Natural killer cell (primary cell): ENCODE results near the gene ERO1A. TPM values are rescaled to one million over a fixed set of nuclear protein-coding genes. Genes with fewer than 3 reads are reported as not detected.

Source experiments
- ATAC-seq, 3 donors: fragments of 150-1000 bp in 2 of 3; fragments of 200-7000 bp in 1 of 3; cut with Tn5 transposase; 1 replicate in 1 of 3; 2 replicates in 2 of 3; pipeline ENCODE4 v1.10.0; 2021; ENCODE audit warnings: mild to moderate bottlenecking in 2 of 3, moderate library complexity in 2 of 3
- DNase-seq, 2 donors: peaks; one replicate each; pipeline versions ENCODE4 v3.0.0 to v3.0.0-alpha.2; 2013 to 2021; ENCODE audit warnings: mixed read lengths in 1 of 2
- H3K27ac ChIP-seq: one replicate; pipeline ENCODE4 v1.5.1; 2013; ENCODE audit warnings: mild to moderate bottlenecking, low read length
- H3K27me3 ChIP-seq: one replicate; pipeline ENCODE4 v1.6.1; 2013; ENCODE audit warnings: low read length; ENCODE audit not compliant: control insufficient read depth, insufficient read depth
- H3K36me3 ChIP-seq: one replicate; pipeline ENCODE4 v1.6.1; 2013; ENCODE audit warnings: low read length; ENCODE audit not compliant: control insufficient read depth, insufficient read depth
- H3K4me1 ChIP-seq: one replicate; pipeline ENCODE4 v1.6.1; 2013; ENCODE audit warnings: low read length; ENCODE audit not compliant: control insufficient read depth, insufficient read depth
- H3K4me3 ChIP-seq: one replicate; pipeline ENCODE4 v1.5.1; 2013; ENCODE audit warnings: low read length
- H3K9me3 ChIP-seq: one replicate; pipeline ENCODE4 v1.6.1; 2013; ENCODE audit warnings: low read length; ENCODE audit not compliant: control insufficient read depth, insufficient read depth
- H3K27ac Mint-ChIP-seq, 2 donors: one replicate each; pipeline ENCODE4 v1.8.0; 2022; ENCODE audit warnings: mild to moderate bottlenecking in 2 of 2, mixed read lengths in 2 of 2, moderate library complexity in 1 of 2
- H3K27me3 Mint-ChIP-seq, 2 donors: one replicate each; pipeline ENCODE4 v1.8.0; 2022; ENCODE audit warnings: low read depth in 2 of 2, mixed read lengths in 2 of 2
- H3K36me3 Mint-ChIP-seq: one replicate; pipeline ENCODE4 v1.8.0; 2022; ENCODE audit warnings: mixed read lengths
- H3K4me1 Mint-ChIP-seq, 2 donors: one replicate each; pipeline ENCODE4 v1.8.0; 2022; ENCODE audit warnings: mixed read lengths in 2 of 2
- H3K4me3 Mint-ChIP-seq: one replicate; pipeline ENCODE4 v1.8.0; 2022; ENCODE audit warnings: mild to moderate bottlenecking, moderate library complexity, mixed read lengths
- H3K9me3 Mint-ChIP-seq, 2 donors: one replicate each; pipeline ENCODE4 v1.8.0; 2022; ENCODE audit warnings: mixed read lengths in 2 of 2
- WGBS: methylation state at CpG from one replicate; pipeline ENCODE4 v1.1.7; 2013; ENCODE audit warnings: missing lambda C conversion rate; ENCODE audit not compliant: insufficient coverage; 5-methylcytosine and 5-hydroxymethylcytosine counted together
- intact Hi-C: fragments of 100-400 bp; cut with micrococcal nuclease; formaldehyde crosslinking; loops from one replicate; pipeline ENCODE4 v1.14.2; 2022
- total RNA-seq, 4 donors: library from RNA; stranded (reverse); fragments of 120-200 nt in 1 of 4; gene quantifications; one replicate each; pipeline versions ENCODE4 v1.2.3 to v1.2.4, GENCODE V29; 2013 to 2022
- TF ChIP-seq, protein P1 (sequence below): fragments of 200-600 bp; IDR thresholded peaks from one replicate; pipeline ENCODE4 v1.8.0; 2022; ENCODE audit warnings: antibody characterized with exemption

The ERO1A gene
- total RNA-seq, 3 donors from 2014 or later (not counting 1 experiment from before 2014, with no cell fraction given), result 35.4 to 47.7 (median 42.5) TPM

DNA sequence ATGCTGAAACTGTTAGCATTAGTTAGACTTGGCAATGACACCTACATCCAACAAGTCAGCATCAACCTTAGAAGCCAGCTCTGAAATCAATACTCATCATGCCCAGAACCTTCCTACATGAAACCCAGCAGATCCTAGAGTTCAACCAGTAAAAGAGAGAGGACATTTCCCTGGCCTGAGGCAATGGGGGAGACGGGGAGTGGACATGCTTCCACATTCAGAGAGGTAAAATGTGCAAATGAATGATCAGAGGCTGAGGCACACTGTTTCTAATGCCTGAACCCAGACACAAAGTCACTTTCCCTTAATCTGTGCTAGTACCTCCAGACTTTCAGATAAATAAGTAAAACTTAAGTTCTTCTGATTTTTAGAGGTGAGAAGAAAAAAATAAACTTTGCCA lies 34.5 kb downstream of the ERO1A start:
- Mint-ChIP-seq H3K4me3 (no peak overlapping the region), H3K9me3 (no peaks in the 10 kb centered on the region), H3K27ac (no peak overlapping the region), H3K36me3 (no peaks in the 10 kb centered on the region), H3K4me1 (no peaks in the 10 kb centered on the region), H3K27me3 (no peaks in the 10 kb centered on the region)
- Histone ChIP-seq H3K27me3 (no peaks in the 10 kb centered on the region), H3K36me3 (peaks cover 28% of the 10 kb centered on the region), H3K4me1 (no peaks in the 10 kb centered on the region), H3K4me3 (no peak overlapping the region), H3K9me3 (no peaks in the 10 kb centered on the region), H3K27ac (no peak overlapping the region)
- ATAC-seq (no peak), DNase-seq (no peak)
- TF ChIP-seq, protein P1, sequence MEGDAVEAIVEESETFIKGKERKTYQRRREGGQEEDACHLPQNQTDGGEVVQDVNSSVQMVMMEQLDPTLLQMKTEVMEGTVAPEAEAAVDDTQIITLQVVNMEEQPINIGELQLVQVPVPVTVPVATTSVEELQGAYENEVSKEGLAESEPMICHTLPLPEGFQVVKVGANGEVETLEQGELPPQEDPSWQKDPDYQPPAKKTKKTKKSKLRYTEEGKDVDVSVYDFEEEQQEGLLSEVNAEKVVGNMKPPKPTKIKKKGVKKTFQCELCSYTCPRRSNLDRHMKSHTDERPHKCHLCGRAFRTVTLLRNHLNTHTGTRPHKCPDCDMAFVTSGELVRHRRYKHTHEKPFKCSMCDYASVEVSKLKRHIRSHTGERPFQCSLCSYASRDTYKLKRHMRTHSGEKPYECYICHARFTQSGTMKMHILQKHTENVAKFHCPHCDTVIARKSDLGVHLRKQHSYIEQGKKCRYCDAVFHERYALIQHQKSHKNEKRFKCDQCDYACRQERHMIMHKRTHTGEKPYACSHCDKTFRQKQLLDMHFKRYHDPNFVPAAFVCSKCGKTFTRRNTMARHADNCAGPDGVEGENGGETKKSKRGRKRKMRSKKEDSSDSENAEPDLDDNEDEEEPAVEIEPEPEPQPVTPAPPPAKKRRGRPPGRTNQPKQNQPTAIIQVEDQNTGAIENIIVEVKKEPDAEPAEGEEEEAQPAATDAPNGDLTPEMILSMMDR, result no peak
- intact Hi-C loops, result no loop called here
- WGBS, result 100% methylated on average over 1 of the region's 1 CpG

DNA sequence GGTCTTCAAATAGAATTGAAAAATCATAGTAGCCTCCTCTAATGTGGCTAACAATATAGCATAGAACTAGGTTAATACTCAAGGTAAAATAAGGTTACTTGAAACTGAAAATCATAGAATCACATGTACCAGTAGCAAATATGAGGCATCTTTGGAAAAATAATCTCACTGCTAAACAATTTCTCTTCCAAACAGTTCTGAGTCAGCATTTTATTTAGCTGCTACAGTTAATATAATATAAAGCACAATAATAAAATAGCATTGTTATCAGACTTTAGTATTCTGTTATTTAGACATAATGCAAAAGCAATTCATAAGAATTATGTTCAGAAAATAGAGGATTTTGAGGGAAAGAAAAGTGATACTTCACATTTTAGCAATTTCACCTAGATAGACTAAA lies 35.0 kb downstream of the ERO1A start:
- H3K27me3 Mint-ChIP-seq, result no peaks in the 10 kb centered on the region
- ATAC-seq (no peak), DNase-seq (no peak)
- intact Hi-C loops, result no loop called here
- no peaks in the 10 kb centered on the region for H3K4me1 Mint-ChIP-seq
- no peaks in the 10 kb centered on the region for H3K36me3 Mint-ChIP-seq
- H3K27me3 ChIP-seq, result no peaks in the 10 kb centered on the region
- H3K9me3 ChIP-seq, result no peaks in the 10 kb centered on the region
- H3K4me3 ChIP-seq, result no peak overlapping the region
- H3K36me3 ChIP-seq, result peaks cover 24% of the 10 kb centered on the region
- no peak overlapping the region for H3K27ac ChIP-seq
- no peaks in the 10 kb centered on the region for H3K9me3 Mint-ChIP-seq
- TF ChIP-seq, protein P1, result no peak
- no peaks in the 10 kb centered on the region for H3K4me1 ChIP-seq
- no peak overlapping the region for H3K4me3 Mint-ChIP-seq
- H3K27ac Mint-ChIP-seq, result no peak overlapping the region

DNA sequence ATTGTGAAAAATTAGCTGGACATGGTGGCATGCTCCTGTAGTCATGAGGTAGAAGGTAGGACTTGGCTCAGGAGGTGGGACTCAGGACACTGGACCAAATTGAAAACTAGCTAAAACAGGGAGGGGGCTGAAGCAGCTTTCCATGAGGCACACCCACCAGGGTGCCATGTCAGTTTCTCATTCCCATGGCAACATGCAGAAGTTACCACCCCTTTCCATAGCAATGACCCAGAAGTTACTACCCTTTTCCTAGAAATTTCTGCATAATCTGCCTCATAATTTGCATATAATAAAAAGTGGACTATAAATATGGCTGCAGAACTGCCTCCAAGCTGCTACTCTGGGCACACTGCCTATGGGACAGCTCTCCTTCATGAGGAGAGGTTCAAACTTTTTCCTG lies 38.5 kb downstream of the ERO1A start:
- no peak for ATAC-seq
- intact Hi-C loops, result no loop called here
- H3K36me3 ChIP-seq, result peaks cover 34% of the 10 kb centered on the region
- H3K4me3 Mint-ChIP-seq, result no peak overlapping the region
- no peaks in the 10 kb centered on the region for H3K9me3 ChIP-seq
- no peaks in the 10 kb centered on the region for H3K27me3 Mint-ChIP-seq
- no peak overlapping the region for H3K4me3 ChIP-seq
- no peaks in the 10 kb centered on the region for H3K9me3 Mint-ChIP-seq
- H3K4me1 ChIP-seq, result no peaks in the 10 kb centered on the region
- H3K4me1 Mint-ChIP-seq, result no peaks in the 10 kb centered on the region
- H3K27ac ChIP-seq, result no peak overlapping the region
- DNase-seq, result no peak
- no peaks in the 10 kb centered on the region for H3K36me3 Mint-ChIP-seq
- H3K27ac Mint-ChIP-seq, result no peak overlapping the region
- TF ChIP-seq, protein P1, result no peak
- H3K27me3 ChIP-seq, result no peaks in the 10 kb centered on the region

DNA sequence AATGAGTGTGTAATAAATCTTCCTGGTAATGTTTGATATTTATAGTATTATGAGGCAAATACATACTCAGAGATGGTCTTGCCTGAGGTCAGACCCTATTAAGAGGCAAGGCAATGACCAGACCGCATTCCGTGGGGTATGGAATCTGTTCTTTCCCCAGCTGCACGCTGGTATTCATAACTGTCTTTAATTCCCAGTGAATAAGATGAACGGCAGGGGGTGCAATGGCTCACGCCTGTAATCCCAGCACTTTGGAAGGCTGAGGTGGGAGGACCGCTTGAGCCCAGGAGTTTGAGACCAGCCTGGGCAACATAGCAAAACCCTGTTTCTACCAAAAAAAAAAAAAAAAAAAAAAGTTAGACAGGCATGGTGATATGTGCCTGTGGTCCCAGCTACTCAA lies 44.6 kb downstream of the ERO1A start:
- DNase-seq (no peak), ATAC-seq (no peak)
- Histone ChIP-seq H3K9me3 (no peaks in the 10 kb centered on the region), H3K36me3 (peaks cover 53% of the 10 kb centered on the region), H3K4me3 (no peak overlapping the region), H3K27ac (no peak overlapping the region), H3K4me1 (no peaks in the 10 kb centered on the region), H3K27me3 (no peaks in the 10 kb centered on the region)
- WGBS, result 96% methylated on average over 5 of the region's 6 CpGs
- no peaks in the 10 kb centered on the region for H3K9me3 Mint-ChIP-seq
- TF ChIP-seq, protein P1, result no peak
- intact Hi-C loops, result no loop called here
- H3K4me1 Mint-ChIP-seq, result no peaks in the 10 kb centered on the region
- H3K27me3 Mint-ChIP-seq, result no peaks in the 10 kb centered on the region
- H3K4me3 Mint-ChIP-seq, result no peak overlapping the region
- H3K36me3 Mint-ChIP-seq, result peaks cover 9% of the 10 kb centered on the region
- no peak overlapping the region for H3K27ac Mint-ChIP-seq
